A549 (cell line): ENCODE data around the gene MEIKIN.

Experiments used
- CBX2 ChIP-seq: fragments of 200-600 bp; sonication (generic); IDR thresholded peaks from 2 replicates; pipeline ENCODE4 v1.6.1; 2016; ENCODE audit warnings: low read depth, mild to moderate bottlenecking, borderline replicate concordance
- CTCF ChIP-seq: fragments of >200 bp; sonication (Bioruptor Twin); formaldehyde crosslinking; IDR thresholded peaks from 3 replicates; pipeline ENCODE4 v1.5.1; 2016
- KDM1A ChIP-seq: fragments of 200-600 bp; sonication (generic); IDR thresholded peaks from 2 replicates; pipeline ENCODE4 v1.6.1; 2016; ENCODE audit warnings: low read depth, mild to moderate bottlenecking
- NFE2L2 ChIP-seq: fragments of 150-350 bp; conservative IDR thresholded peaks from 2 replicates; pipeline ENCODE4 v1.6.1; 2014; ENCODE audit warnings: low read length
- RAD21 ChIP-seq, 2 experiments: fragments of >200 bp in 1 of 2; sonication (Bioruptor Twin) in 1 of 2; formaldehyde crosslinking in 1 of 2; IDR thresholded peaks in 1 of 2; conservative IDR thresholded peaks in 1 of 2; 2 replicates in 1 of 2; 3 replicates in 1 of 2; pipeline ENCODE4 v1.6.1; 2012 to 2018; ENCODE audit warnings: inconsistent platforms in 1 of 2
- REST ChIP-seq: fragments of 200-600 bp; sonication (generic); IDR thresholded peaks from 2 replicates; pipeline ENCODE4 v1.6.1; 2016; ENCODE audit warnings: antibody characterized with exemption, mild to moderate bottlenecking, moderate library complexity

GRCh38 chr5:131794586-131794985 lies 150.9 kb downstream of the MEIKIN start:
- TF ChIP-seq RAD21 (conservative IDR thresholded peaks at IDR 0.05 in 1 of 2, IDR thresholded peaks at IDR 0.05 in 1 of 2): no peak
- no peak for TF ChIP-seq CTCF
- TF ChIP-seq REST: no peak
- no peak for TF ChIP-seq NFE2L2
- no peak for TF ChIP-seq CBX2
- no peak for TF ChIP-seq KDM1A
